ENCODE results near the gene MYO5B. TPM values are rescaled to one million over a fixed set of nuclear protein-coding genes. Genes with fewer than 3 reads are reported as not detected.

The MYO5B gene
- total and polyA plus RNA-seq, 2 donors (not counting 1 experiment from before 2014, with no cell fraction given) = 0.30 to 1.7 TPM

- DNase-seq = no peak
- CTCF ChIA-PET = no interaction called here
- ATAC-seq (ENCODE audit: low read depth) = no peak
- no peaks in the 10 kb centered on the region for H4K20me1 ChIP-seq (ENCODE audit: control insufficient read depth, insufficient read depth, low read length, poor library complexity, severe bottlenecking)
- Mint-ChIP-seq H3K4me1 (peaks cover 4% of the 10 kb centered on the region), H3K9me3 (ENCODE audit: insufficient read depth) (peaks cover 4% of the 10 kb centered on the region), H3K4me3 (no peak overlapping the region), H3K27ac (no peak overlapping the region), H3K27me3 (peaks cover 8% of the 10 kb centered on the region)
- no peaks in the 10 kb centered on the region for H3K27me3 ChIP-seq (replicated peaks in 1 of 4; ENCODE audit: control extremely low read depth in 1 of 4, control insufficient read depth in 3 of 4, insufficient read depth in 4 of 4, low read length in 3 of 4)
- H3K9ac ChIP-seq (ENCODE audit: low read length) = no peak overlapping the region
- WGBS (ENCODE audit: insufficient coverage) = 71% methylated on average over 1 of the region's 2 CpGs
- no peaks in the 10 kb centered on the region for H3K79me2 ChIP-seq (ENCODE audit: control insufficient read depth, insufficient read depth, low read length)
- peaks cover 0 to 7% (median 0%) of the 10 kb centered on the region in 3 donors for H3K9me3 ChIP-seq (ENCODE audit: control extremely low read depth in 1 of 3, control insufficient read depth in 2 of 3, insufficient read depth in 1 of 3, low read length in 2 of 3)
- POLR2A ChIA-PET = no interaction called here
- intact Hi-C loops (cut with micrococcal nuclease) = no loop called here
- no peak overlapping the region for H3K27ac ChIP-seq (ENCODE audit: low read length in 2 of 2)
- H3K4me1 ChIP-seq (ENCODE audit: control insufficient read depth in 2 of 2, insufficient read depth in 2 of 2, low read length in 2 of 2) = no peaks in the 10 kb centered on the region
- no peak overlapping the region for H3K4me2 ChIP-seq (replicated peaks; ENCODE audit: low read depth, low read length, poor library complexity, severe bottlenecking)
- H3K36me3 ChIP-seq (replicated peaks in 1 of 2; ENCODE audit: control extremely low read depth in 1 of 2, control insufficient read depth in 1 of 2, extremely low read depth in 1 of 2, insufficient read depth in 2 of 2, low read length in 1 of 2) = no peaks in the 10 kb centered on the region
- TF ChIP-seq CTCF (IDR thresholded peaks at IDR 0.05) = no peak
- TF ChIP-seq EZH2 (IDR thresholded peaks at IDR 0.05; ENCODE audit: borderline replicate concordance, insufficient read depth, low read depth, low read length, poor library complexity, severe bottlenecking) = no peak
- H2AFZ ChIP-seq (ENCODE audit: insufficient read depth, low read depth, low read length, poor library complexity, severe bottlenecking) = no peak overlapping the region
- no peak overlapping the region for H3K4me3 ChIP-seq (ENCODE audit: control extremely low read depth in 1 of 5, extremely low read depth in 1 of 5, insufficient read depth in 1 of 5, low read depth in 2 of 5, low read length in 4 of 5)
These were observed 284.0 kb downstream of the MYO5B start for GRCh38 chr18:49910986-49911385.

GRCh38 chr18:49910019-49910418 is 284.9 kb downstream of the MYO5B start:
- intact Hi-C loops (cut with micrococcal nuclease) = no loop called here
- no peaks in the 10 kb centered on the region for H3K4me1 Mint-ChIP-seq
- Histone ChIP-seq H3K4me2 (replicated peaks; ENCODE audit: low read depth, low read length, poor library complexity, severe bottlenecking) (no peak overlapping the region), H3K4me1 (ENCODE audit: control insufficient read depth in 2 of 2, insufficient read depth in 2 of 2, low read length in 2 of 2) (no peaks in the 10 kb centered on the region), H3K36me3 (replicated peaks in 1 of 2; ENCODE audit: control extremely low read depth in 1 of 2, control insufficient read depth in 1 of 2, extremely low read depth in 1 of 2, insufficient read depth in 2 of 2, low read length in 1 of 2) (no peaks in the 10 kb centered on the region), H4K20me1 (ENCODE audit: control insufficient read depth, insufficient read depth, low read length, poor library complexity, severe bottlenecking) (no peaks in the 10 kb centered on the region), H3K4me3 (ENCODE audit: control extremely low read depth in 1 of 5, extremely low read depth in 1 of 5, insufficient read depth in 1 of 5, low read depth in 2 of 5, low read length in 4 of 5) (no peak overlapping the region), H2AFZ (ENCODE audit: insufficient read depth, low read depth, low read length, poor library complexity, severe bottlenecking) (no peak overlapping the region), H3K27me3 (replicated peaks in 1 of 4; ENCODE audit: control extremely low read depth in 1 of 4, control insufficient read depth in 3 of 4, insufficient read depth in 4 of 4, low read length in 3 of 4) (no peaks in the 10 kb centered on the region), H3K9ac (ENCODE audit: low read length) (no peak overlapping the region), H3K27ac (ENCODE audit: low read length in 2 of 2) (no peak overlapping the region), H3K79me2 (ENCODE audit: control insufficient read depth, insufficient read depth, low read length) (no peaks in the 10 kb centered on the region), H3K9me3 (ENCODE audit: control extremely low read depth in 1 of 3, control insufficient read depth in 2 of 3, insufficient read depth in 1 of 3, low read length in 2 of 3) (peaks cover 0 to 7% (median 0%) of the 10 kb centered on the region in 3 donors)
- no peak for TF ChIP-seq EZH2 (IDR thresholded peaks at IDR 0.05; ENCODE audit: borderline replicate concordance, insufficient read depth, low read depth, low read length, poor library complexity, severe bottlenecking)
- TF ChIP-seq CTCF (IDR thresholded peaks at IDR 0.05) = no peak
- CTCF ChIA-PET = interaction anchor here (0.6 kb wide), 1 partner anchor 453 kb away, joined by 3 read pairs; no protein-coding TSS in a partner anchor
- H3K4me3 Mint-ChIP-seq = no peak overlapping the region
- peaks cover 4% of the 10 kb centered on the region for H3K9me3 Mint-ChIP-seq (ENCODE audit: insufficient read depth)
- no peak for DNase-seq
- no peak overlapping the region for H3K27ac Mint-ChIP-seq
- H3K27me3 Mint-ChIP-seq = peaks cover 8% of the 10 kb centered on the region
- ATAC-seq (ENCODE audit: low read depth) = no peak
- 90% methylated on average over 5 of the region's 5 CpGs for WGBS (ENCODE audit: insufficient coverage)
- POLR2A ChIA-PET = no interaction called here

All from B cell (primary cell).